Activated CD8-positive, alpha-beta memory T cell treated with anti-CD3 and anti-CD28 coated beads for 48 hours (primary cell): ENCODE data around the gene ANKRD13C.
A peak's percentile ranks its signal among the peaks of the same experiment; 100 is the strongest.
"Not testable (repeated sequence)": the region's sequence is repeated elsewhere in the genome, so short reads cannot be mapped to it uniquely, and the experiment has no call there.

ENCODE experiments used
- DNase-seq, 3 experiments: peaks; one replicate each; pipeline ENCODE4 v3.0.0-alpha.2; 2020; ENCODE audit warnings: low read depth in 2 of 3, low spot score in 2 of 3

The ANKRD13C gene, protein sequence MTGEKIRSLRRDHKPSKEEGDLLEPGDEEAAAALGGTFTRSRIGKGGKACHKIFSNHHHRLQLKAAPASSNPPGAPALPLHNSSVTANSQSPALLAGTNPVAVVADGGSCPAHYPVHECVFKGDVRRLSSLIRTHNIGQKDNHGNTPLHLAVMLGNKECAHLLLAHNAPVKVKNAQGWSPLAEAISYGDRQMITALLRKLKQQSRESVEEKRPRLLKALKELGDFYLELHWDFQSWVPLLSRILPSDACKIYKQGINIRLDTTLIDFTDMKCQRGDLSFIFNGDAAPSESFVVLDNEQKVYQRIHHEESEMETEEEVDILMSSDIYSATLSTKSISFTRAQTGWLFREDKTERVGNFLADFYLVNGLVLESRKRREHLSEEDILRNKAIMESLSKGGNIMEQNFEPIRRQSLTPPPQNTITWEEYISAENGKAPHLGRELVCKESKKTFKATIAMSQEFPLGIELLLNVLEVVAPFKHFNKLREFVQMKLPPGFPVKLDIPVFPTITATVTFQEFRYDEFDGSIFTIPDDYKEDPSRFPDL

DNA sequence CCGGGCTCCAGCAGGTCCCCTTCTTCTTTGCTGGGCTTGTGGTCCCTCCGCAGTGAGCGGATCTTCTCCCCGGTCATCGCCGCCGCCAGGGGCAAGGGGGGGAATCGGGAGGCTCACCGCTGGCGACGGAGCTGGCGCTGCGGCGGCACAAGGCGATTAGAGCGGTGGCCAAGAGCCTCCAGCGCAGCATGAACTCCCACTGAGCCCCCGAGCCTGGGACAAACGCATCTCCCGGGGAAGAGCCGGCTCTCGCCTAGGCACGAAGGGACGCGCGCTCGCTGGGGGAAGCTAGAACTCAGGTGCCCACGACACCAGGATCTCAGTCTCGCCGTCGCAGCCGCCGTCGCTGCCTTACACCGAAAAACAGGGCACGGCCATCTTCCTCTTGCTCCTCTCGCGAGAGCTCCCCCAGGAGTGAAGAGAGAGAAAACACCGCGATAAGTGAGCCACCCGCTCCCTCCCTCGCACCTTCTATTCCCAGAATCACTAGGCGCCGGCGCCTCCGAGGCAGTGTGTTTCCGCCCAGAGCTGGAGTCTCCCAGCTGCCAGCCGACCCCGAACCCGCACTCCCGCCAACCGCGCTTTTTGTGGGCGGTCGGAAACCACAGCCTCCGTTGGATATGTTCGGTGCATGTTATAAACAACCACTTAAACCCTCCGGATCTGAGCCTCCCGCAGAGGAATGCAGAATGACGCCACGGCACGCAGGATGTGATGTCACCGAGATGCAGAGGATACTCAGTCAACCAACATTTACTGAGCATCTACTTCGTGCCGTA, at the start of gene ANKRD13C:
TSS of gene ANKRD13C (minus strand) at position 391 of the 779 bp plus-strand sequence. CDS start at position 77, 314 bp downstream.
- DNase-seq = peak; percentile 77 to 86 (median 81)

DNA sequence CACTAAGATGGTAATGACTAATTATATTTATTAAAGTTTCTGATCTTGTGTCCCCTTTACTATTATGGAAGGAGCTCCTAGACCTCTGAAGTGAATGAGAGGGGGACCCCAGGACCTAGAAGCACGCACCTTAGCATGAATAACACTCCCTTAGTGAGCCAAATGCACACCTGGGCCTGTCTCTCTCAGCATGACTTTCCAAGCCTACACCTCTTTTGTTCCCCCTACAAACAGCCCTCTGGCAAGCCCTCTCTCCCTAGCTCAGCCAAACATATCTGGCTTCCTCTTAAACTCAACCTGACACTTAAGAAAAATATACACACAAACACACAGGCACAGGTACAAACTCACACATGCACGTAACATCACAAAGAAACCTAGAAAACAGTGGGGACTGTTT, 49.2 kb upstream of the ANKRD13C start:
- DNase-seq = no peak

DNA sequence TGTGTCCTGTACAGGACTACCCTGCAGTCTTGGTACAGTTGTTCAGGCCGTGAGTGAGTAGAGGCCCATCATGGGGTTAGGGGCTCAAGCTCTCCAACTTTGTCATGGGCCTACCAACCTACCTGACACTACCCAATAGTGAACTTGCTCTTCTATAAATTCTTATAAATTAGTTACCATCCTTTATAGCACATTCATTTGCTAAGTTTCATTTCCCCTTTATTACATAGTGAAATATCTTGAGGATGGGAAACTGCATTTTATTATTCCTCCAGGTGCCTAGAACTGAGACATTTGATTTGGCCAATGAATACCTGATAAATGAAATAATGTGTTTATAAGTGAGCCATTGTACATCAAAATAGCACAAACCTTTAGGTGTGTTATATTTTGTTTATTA, 47.5 kb upstream of the ANKRD13C start:
- no peak for DNase-seq

DNA sequence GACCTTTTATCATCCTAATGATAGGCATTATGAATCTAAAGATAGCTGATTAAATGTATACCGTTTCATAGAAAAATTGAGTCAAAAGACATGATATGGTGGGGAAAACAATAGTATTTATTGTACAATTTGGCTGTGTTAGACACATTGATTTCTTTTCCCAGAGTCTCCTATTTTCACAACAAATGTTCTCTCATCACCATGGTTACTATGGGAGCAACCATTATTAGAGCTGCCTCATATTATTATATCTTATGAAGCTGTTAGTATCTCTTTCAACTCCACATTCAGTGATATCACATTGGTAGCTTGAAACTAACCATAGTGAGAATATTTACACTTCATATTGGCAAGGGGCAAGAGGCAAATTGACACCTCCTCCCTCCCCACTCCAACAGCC, 45.8 kb upstream of the ANKRD13C start:
- no peak for DNase-seq

DNA sequence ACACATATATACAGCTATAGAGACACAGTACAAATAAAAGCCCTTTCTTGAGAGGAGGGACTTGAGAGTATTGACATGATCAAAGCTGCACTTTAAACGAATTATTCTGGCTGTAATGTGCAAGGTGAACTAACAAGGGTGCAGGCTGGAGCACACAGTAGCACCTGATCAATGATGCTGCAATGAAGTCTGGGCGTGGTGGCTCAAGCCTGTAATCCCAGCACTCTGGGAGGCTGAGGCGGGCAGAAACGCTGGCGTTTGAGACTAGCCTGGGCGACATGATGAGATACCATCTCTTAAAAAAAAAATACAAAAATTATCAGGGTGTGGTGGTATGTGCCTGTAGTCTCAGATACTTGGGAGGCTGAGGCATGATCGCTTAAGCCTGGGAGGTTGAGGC, 42.5 kb upstream of the ANKRD13C start:
- no peak for DNase-seq

DNA sequence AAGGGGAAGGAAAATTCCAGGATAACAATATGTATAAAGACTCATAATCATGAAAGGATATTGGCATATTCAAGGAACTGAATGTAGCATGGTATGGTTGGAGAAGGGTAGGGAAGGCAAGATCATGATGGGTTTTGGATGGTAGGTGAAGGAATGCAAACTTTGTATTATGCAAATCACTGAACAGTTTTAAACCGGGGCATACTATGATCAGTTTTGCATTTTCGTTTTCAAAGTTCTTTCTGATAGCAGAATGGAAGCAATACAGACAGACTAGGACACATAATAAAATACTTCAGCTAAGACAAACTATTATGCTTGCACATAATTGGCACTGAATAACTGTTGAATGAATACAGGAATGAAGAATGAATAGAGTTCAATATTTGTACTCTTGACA, 42.1 kb upstream of the ANKRD13C start:
- DNase-seq = no peak

DNA sequence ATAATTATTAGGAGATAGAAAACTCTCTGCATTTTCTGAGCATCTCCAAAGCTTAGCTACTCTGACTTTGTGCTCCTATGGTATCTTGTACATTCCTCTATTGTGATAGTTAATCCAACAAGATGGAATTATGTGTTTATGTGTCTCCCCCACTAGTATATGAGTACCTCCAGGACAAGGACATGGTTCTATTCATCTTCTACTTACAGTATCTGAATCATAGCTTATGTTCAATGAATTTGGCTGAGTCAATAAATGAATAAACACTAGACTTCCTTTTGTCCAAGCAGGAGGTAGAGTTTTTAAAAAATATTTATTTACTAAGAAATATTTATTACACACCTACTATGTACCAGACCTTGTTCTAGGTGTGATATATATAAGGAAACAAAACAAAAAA, 38.1 kb upstream of the ANKRD13C start:
- DNase-seq = no peak

DNA sequence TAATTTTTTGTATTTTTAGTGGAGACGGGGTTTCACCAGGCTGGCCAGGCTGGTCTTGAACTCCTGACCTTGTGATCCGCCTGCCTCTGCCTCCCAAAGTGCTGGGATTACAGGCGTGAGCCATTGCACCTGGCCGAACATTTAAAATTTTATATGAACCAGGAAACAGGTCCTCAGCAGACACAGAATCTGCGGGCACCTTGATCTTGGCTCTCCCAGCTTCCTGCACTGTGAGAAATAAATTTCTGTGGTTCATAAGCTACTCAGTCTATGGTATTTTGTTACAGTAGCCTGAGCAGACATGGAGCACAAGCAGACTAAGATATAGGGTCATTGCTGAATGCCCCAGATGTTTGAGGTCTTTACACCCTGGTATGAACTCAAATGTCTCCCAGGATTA, 33.0 kb upstream of the ANKRD13C start:
- DNase-seq = no peak

DNA sequence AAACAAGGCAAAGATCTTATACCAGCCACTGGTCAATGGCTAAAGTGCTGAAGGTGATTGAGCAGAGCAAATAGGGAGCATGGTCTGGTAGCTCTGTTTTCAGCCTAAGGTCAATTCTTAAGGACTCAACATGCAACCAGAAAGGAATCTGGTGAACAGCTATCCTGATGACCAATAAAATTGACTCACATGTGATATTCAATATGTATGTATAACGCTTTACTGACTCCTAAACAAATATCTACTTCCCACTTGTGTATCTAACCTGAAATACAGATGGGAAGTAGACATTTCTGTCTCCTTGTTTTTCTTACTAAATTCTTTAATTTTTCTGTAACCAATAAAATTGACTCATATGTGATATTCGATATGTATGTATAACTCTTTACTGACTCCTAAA, 31.6 kb upstream of the ANKRD13C start:
- DNase-seq = no peak

DNA sequence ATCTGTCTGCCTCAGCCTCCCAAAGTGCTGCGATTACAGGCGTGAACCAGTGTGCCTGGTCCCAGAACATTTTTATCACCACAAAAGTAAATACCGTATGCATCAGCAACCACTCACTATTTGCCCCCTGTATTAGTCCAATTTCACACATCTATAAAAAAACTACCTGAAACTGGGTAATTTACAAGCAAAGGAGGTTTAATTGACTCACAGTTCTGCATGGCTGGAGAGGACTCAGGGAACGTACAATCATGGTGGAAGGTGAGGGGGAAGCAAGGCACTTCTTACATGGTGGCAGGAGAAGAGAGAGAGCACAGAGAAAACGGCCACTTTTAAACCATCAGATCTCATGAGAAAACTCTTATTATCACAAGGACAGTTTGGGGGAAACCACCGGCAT, 31.0 kb upstream of the ANKRD13C start:
- no peak for DNase-seq

DNA sequence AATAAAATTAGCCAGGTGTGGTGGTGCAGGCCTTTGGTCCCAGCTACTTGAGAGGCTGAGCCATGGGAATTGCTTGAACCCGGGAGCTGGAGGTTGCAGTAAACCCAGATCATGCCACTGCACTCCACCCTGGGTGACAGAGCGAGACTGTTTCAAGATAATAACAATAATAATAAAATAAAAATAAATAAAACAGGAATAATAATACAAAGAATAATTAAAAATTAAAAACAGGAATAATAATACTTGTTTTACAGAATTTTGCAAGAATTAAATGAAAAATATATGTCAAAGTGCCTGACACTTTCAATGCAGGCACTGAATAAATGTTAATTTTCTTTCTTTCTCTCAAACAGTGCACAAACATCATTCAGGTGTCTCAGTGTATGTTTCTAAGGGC, 30.0 kb upstream of the ANKRD13C start:
- no peak for DNase-seq

DNA sequence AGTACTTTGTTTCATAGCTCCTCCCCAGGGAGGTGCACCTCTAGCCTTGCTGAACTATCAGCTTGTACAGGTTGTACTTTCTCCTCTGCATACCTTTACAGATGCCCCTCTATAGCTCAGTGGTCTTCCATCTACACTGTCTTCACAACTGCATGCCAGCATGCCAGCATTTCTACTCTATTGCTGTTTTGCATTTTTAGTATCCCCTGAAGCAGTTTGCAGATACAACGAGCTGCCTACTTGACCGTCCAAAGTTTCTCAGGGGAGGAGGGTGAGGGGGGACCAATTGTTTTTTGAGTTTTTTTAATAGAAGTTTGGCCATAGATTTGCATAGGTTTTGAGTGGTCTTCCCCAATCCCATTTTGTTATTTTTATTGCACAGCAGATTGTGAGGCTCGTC, 29.0 kb upstream of the ANKRD13C start:
- no peak for DNase-seq

DNA sequence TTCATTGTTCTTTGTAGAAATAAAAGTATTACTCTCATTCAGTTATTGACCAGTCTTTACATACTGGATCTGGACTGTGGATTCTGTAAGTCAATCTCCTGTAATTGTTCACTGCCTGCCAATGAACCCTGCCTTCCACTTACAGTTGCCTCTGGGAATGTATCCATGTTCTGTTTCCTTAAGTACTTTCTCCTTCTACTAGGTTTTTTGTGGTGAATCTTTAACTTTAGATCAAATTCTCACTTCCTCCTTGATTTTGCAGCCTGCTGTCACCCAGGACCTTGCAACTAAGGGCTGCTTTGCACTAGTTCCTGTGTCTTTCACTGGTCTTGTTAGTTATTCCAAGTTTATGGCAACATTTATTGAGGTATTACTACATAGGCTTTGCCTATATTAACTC, 28.2 kb upstream of the ANKRD13C start:
- DNase-seq = no peak

DNA sequence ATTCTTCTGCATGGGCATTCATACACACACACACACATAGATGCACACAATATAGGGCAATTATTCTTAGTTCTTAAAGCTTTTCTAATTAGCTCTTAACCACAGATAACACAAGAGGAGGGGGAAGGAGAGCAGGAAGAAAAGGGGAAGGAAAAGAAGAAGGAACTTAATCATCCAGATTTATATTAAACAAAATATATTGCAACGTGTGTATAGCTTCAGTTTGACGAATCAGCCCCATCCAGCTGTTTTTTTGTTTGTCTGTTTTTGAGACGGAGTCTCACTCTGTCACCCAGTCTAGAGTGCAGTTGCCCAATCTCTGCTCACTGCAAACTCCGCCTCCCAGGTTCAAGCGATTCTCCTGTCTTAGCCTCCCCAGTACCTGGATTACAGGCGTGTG, 21.7 kb upstream of the ANKRD13C start:
- no peak for DNase-seq

DNA sequence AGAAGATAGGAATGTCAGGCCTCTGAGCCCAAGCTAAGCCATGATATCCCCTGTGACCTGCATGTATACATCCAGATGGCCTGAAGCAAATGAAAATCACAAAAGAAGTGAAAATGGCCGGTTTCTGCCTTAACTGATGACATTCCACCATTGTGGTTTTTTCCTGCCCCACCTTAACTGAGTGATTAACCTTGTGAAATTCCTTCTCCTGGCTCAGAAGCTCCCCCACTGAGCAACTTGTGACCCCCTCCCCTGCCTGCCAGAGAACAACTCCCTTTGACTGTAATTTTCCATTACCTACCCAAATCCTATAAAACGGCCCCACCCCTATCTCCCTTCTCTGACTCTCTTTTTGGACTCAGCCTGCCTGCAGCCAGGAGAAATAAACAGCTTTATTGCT, 19.1 kb upstream of the ANKRD13C start:
- DNase-seq = not testable (repeated sequence)

DNA sequence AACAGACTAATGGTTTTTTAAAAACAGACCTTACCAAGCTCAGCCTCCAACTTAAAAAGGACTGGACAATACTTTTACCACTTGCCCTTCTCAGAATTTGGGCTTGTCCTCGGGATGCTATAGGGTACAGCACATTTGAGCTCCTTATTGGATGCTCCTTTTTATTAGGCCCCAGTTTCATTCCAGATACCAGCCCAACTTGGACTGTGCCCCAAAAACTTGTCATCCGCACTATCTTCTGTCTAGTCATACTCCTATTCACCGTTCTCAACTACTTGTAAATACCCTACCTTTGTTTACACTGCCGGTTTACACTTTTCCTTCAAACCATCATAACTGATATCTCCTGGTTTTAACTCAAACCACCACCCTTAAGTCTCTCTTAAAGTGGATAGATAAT, 17.9 kb upstream of the ANKRD13C start:
- no peak for DNase-seq

DNA sequence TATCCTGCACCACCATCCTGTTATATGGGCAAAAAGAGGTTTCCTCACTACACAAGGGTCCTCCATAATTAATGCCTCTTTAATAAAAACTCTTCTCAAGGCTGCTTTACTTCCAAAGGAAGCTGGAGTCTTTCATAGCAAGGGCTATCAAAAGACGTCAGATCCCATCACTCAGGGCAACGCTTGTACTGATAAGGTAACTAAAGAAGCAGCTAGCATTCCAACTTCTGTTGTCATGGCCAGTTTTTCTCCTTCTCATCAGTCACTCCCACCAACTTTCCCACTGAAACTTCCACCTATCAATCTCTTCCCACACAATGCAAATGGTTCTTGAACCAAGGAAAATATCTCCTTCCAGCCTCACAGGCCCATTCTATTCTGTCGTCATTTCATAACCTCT, 17.1 kb upstream of the ANKRD13C start:
- DNase-seq = not testable (repeated sequence)

DNA sequence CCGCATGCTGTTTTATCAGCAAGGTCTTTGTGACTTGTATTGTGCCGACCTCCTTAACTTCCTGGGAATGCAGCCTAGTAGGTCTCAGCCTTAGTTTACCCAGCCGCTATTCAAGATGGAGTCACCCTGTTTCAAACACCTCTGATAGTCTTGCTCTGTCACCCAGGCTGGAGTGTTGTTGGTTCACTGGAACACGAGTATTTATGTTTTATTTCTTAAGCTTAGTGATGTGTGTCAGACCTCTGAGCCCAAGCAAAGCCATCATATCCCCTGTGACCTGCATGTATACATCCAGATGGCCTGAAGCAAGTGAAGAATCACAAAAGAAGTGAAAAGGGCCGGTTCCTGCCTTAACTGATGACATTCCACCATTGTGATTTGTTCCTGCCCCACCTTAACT, 12.9 kb upstream of the ANKRD13C start:
- not testable (repeated sequence) for DNase-seq

DNA sequence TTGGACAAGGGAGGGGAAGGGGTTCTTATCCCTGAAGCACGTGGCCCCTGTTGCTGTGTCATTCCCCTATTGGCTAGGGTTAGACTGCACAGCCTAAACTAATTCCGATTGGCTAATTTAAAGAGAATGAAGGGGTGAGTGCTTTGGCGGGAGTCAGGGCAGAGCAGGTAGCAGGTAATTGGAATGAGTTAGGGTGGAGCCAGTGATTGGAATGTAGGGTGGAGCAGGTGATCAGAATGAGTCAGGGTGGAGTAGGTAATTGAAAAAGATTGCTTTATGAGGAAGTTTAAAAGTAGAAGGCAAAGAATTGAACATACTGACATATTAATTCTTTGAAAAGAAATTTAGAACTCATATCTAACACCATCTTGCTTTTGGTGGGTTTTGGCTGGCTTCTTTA, 12.5 kb upstream of the ANKRD13C start:
- not testable (repeated sequence) for DNase-seq

DNA sequence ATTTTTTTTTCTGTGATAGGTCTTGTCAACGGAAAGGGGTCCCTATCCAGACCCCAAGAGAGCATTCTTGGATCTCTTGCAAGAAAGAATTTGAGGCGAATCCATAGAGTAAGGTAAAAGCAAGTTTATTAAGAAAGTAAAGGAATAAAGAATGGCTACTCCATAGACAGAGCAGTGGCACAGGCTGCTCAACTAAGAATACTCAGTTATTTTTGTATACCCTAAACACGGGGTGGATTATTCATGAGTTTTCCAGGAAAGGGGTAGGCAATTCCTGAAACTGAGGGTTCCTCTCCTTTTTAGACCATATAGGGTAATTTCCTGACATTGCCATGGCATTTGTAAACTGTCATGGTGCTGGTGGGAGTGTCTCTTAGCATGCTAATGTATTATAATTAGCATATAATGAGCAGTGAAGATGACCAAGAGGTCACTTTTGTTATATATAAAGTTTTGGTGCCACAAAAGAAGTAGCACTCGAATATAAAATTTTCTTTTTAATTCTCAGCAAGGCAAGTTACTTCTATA, 12.0 kb upstream of the ANKRD13C start:
- DNase-seq = not testable (repeated sequence)

DNA sequence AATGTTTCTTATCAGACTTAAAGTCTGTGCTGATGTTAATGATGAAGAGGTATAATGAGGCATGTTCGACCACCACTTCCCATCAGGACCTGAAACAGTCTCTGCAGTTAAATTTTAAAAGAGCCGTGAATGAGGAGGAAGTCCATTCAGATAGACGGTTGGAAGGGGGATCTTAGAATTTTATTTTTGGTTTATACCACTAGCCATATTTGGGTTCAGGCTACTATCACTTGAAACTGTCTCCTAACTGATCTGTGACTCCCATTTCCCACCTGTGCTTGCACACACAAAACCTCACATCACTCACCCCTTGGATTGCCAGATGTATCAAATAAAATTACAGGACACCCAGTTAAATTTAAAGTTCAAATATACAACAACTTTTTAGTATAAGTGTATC, 9.9 kb upstream of the ANKRD13C start:
- no peak for DNase-seq
